Heart right ventricle (tissue), 16 donors: ENCODE data around the gene FGFRL1. TPM values are rescaled to one million over a fixed set of nuclear protein-coding genes. Genes with fewer than 3 reads are reported as not detected.
A peak's percentile ranks its signal among the peaks of the same experiment; 100 is the strongest.

Experiments
- ATAC-seq, 8 donors: fragments of 200-7000 bp; cut with Tn5 transposase; one replicate each; pipeline ENCODE4 v1.9.1; 2020; ENCODE audit warnings: mild to moderate bottlenecking in 8 of 8, moderate library complexity in 8 of 8, moderate number of reproducible peaks in 1 of 8
- DNase-seq, 2 donors: peaks; one replicate each; pipeline ENCODE4 v3.0.0-alpha.2; 2020
- H3K27ac ChIP-seq, 10 donors: fragments of 200-600 bp; sonication (generic) in 2 of 10; one replicate each; pipeline versions ENCODE4 v1.5.0 to v1.8.0; 2020 to 2022; ENCODE audit warnings: mild to moderate bottlenecking in 3 of 10
- H3K27me3 ChIP-seq, 7 donors: fragments of 200-600 bp; one replicate each; pipeline ENCODE4 v1.8.0; 2021 to 2022; ENCODE audit warnings: mild to moderate bottlenecking in 2 of 7
- H3K36me3 ChIP-seq, 9 donors: fragments of 200-600 bp; sonication (generic) in 1 of 9; one replicate each; pipeline versions ENCODE4 v1.5.0 to v1.8.0; 2020 to 2022; ENCODE audit warnings: mild to moderate bottlenecking in 2 of 9
- H3K4me1 ChIP-seq, 9 donors: fragments of 200-600 bp; sonication (generic) in 1 of 9; one replicate each; pipeline versions ENCODE4 v1.5.0 to v1.8.0; 2020 to 2022; ENCODE audit warnings: mild to moderate bottlenecking in 4 of 9
- H3K4me3 ChIP-seq, 10 donors: fragments of 200-600 bp; sonication (generic) in 2 of 10; one replicate each; pipeline versions ENCODE4 v1.5.0 to v1.8.0; 2020 to 2022; ENCODE audit warnings: mild to moderate bottlenecking in 7 of 10, moderate library complexity in 2 of 10
- H3K9me3 ChIP-seq, 11 donors: fragments of 200-600 bp in 10 of 11; sonication (generic) in 2 of 11; one replicate each; pipeline versions ENCODE4 v1.5.0 to v1.8.0; 2013 to 2022; ENCODE audit warnings: mild to moderate bottlenecking in 2 of 11, control low read depth in 1 of 11, moderate library complexity in 1 of 11
- WGBS, 2 donors: extraction: QIAGEN DNeasy Blood & Tissue Kit; methylation state at CpG; one replicate each; pipeline ENCODE4 v1.1.7; 2013; ENCODE audit warnings: inconsistent platforms in 1 of 2; 5-methylcytosine and 5-hydroxymethylcytosine counted together
- intact Hi-C, 10 donors: fragments of 100-400 bp; cut with DNase I; formaldehyde crosslinking; loops; one replicate each; pipeline versions ENCODE4 v1.11.1 to v1.14.2; 2022
- polyA plus RNA-seq, 2 donors: library from polyadenylated mRNA; stranded (reverse); fragments of 200-250 nt; gene quantifications; one replicate each; pipeline ENCODE4 v1.2.3, GENCODE V29; 2013
- total RNA-seq, 10 donors: library from RNA; stranded (reverse); fragmentation: NEBNext Ultra II Directional in 3 of 10; extraction: Animal tissue kit (Norgen Biotek cat#: 25700) in 3 of 10; gene quantifications; one replicate each; pipeline versions ENCODE4 v1.2.1 to v1.2.4, GENCODE V29; 2021 to 2023
- TF ChIP-seq, protein P1 (sequence below), 9 donors: fragments of 200-600 bp; sonication (generic) in 2 of 9; IDR thresholded peaks; one replicate each; pipeline versions ENCODE4 v1.5.0 to v1.8.0; 2021 to 2022; ENCODE audit warnings: antibody characterized with exemption in 9 of 9, mild to moderate bottlenecking in 5 of 9, moderate library complexity in 1 of 9
- donor health status: Arrhythmogenic right ventricular cardiomyopathy.
- donor health status: ischemic (EF 13 %, LVEDD 7.1; RV severe dilation, severe dysfunction).
- donor health status: healthy with polysubstance abuse.
- donor health status: DM: no; HTN: yes; CAD: no.
- donor health status: DM: no; HTN: no; CAD: no.
- donor health status: ischemic (EF 25% LVEDD 6.9; RV normal size, moderate dysfunction).
- donor health status: ischemic (EF 25% LVEDD 5.7; RV mildly dilated, moderate dysfunction).
- donor health status: healthy.
- donor health status: DM: yes; HTN: yes; CAD: no.
- donor health status: Ischemic cardiomyopathy.
- donor health status: ischemic (EF 35%, LVEDD 5.7; RV mildly dilated, moderate dysfunction).
- donor health status: nonischemic (EF 11% LVEDD 7.7; RV severe dilation, severe dysfunction).
- donor health status: DM: yes; HTN: yes; CAD: no.
- donor health status: PGD.
- donor health status: ischemic (EF 29% LVEDD 5.4; RV normal size, mild dysfunction).
- donor health status: nonischemic (EF 23%, LVEDD 6.1; RV moderate dilation, normal function).

Gene FGFRL1
- total and polyA plus RNA-seq, 12 donors: 17.1 to 36.6 (median 26.0) TPM

DNA sequence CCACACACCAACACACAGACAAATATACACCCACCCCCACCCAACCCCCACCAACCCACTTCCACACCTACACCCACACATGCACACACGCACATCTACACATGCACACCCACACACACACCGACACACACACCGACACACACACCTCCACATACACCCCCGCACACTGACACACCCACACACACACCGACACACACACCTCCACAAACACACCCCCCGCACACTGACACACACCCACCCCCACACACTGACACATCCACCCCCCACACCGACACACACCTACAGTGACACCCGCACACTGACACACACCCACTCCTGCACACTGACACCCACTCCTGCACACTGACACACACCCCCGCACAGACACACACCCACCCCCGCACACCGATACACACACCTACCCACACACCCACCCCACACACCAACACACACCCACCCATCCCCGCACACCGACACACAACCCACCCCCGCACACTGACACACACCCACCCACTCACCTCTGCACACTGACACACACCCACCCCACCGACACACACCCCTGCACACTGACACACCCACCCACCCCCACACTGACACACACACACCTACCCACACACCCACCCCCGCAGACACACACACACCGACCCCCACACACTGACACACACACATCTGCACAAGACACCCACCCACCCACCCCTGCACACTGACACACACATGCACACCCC, 31.1 kb downstream of the FGFRL1 start:
- TF ChIP-seq, protein P1, sequence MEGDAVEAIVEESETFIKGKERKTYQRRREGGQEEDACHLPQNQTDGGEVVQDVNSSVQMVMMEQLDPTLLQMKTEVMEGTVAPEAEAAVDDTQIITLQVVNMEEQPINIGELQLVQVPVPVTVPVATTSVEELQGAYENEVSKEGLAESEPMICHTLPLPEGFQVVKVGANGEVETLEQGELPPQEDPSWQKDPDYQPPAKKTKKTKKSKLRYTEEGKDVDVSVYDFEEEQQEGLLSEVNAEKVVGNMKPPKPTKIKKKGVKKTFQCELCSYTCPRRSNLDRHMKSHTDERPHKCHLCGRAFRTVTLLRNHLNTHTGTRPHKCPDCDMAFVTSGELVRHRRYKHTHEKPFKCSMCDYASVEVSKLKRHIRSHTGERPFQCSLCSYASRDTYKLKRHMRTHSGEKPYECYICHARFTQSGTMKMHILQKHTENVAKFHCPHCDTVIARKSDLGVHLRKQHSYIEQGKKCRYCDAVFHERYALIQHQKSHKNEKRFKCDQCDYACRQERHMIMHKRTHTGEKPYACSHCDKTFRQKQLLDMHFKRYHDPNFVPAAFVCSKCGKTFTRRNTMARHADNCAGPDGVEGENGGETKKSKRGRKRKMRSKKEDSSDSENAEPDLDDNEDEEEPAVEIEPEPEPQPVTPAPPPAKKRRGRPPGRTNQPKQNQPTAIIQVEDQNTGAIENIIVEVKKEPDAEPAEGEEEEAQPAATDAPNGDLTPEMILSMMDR (IDR thresholded peaks at IDR 0.05): no peak
- DNase-seq (no peak), ATAC-seq (no peak)
- intact Hi-C loops: no loop called here
- Histone ChIP-seq H3K27me3 (peaks cover 0 to 48% (median 35%) of the 10 kb centered on the region in 7 donors), H3K4me1 (peaks cover 2 to 41% (median 19%) of the 10 kb centered on the region in 9 donors), H3K36me3 (no peaks in the 10 kb centered on the region), H3K27ac (no peak overlapping the region), H3K9me3 (no peaks in the 10 kb centered on the region), H3K4me3 (no peak overlapping the region)
- WGBS, 2 donors: 90 to 94% methylated on average over 17 of the region's 17 CpGs

DNA sequence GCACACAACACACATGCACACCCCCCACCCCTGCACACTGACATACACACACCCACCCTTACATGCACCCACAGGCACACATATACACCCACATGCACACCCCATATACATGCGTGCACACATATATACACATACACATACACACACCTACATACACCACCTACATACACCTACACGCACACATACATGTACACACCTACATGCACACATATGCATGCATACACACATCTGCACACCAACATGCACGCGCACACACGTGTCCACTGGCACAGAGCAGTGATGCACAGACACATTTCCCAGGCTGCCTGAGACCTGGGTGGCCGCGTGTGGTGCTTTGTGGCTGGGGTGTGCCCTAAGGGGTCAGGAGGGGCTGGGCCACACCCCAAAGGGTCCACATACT, 31.7 kb downstream of the FGFRL1 start:
- ATAC-seq (no peak), DNase-seq (no peak)
- Histone ChIP-seq H3K27ac (no peak overlapping the region), H3K4me3 (no peak overlapping the region), H3K9me3 (no peaks in the 10 kb centered on the region), H3K36me3 (no peaks in the 10 kb centered on the region), H3K4me1 (peaks cover 2 to 44% (median 23%) of the 10 kb centered on the region in 9 donors), H3K27me3 (peaks cover 0 to 52% (median 35%) of the 10 kb centered on the region in 7 donors)
- intact Hi-C loops: no loop called here
- TF ChIP-seq, protein P1 (IDR thresholded peaks at IDR 0.05): no peak
- 56 to 67% methylated on average over 7 of the region's 7 CpGs for WGBS, 2 donors

DNA sequence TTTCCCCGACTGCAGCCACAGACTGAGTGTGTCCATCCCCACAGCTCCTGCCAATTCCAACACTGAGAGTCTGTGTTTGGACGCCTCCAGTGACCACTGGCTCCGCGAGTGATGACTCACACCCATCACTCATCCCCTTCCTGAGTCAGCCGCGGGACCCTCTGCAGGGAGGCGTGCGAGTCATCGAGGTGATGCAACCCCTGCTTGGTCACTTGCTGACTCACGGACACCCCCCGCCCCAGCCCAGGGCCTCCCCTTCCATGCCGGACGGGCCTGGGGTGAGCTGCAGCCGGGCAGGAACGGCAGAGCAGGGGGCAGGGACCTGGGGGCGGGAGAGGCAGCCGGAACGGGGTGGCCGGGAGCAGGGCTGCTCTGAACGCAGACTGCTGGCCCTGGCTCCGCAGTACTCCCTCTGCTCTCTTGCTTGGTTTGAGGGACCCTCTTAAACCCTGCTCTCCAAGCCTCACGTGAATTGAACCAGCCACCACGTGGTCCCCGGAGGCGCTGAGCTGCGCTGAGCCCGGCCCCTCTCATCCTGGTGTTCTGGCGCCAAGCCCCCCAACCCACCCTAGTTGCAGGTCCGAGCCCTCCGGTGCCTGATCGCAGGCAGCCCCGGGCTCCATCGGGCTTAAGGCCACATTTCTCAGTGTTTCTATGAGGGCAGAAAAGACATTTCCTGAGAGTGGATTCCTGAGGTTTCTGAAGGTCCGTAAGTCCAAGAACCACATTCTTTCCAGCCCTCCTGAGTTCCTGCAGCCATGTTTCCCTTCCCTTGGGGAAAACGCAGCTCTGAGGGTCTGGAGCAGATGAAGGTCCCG, 32.4 kb downstream of the FGFRL1 start:
- intact Hi-C loops: no loop called here

More for the DNA sequence above, 32.4 kb downstream of the FGFRL1 start:
- H3K4me1 ChIP-seq: peaks cover 2 to 44% (median 23%) of the 10 kb centered on the region in 9 donors
- peaks cover 0 to 54% (median 39%) of the 10 kb centered on the region in 7 donors for H3K27me3 ChIP-seq
- WGBS, 2 donors: 22 to 27% methylated on average over 32 to 36 of the region's 36 CpGs
- no peaks in the 10 kb centered on the region for H3K9me3 ChIP-seq
- peak overlapping the region in 4 of 10 donors; percentile 3 to 23 (median 18) for H3K4me3 ChIP-seq
- peak; percentile 67 to 86 (median 80) for ATAC-seq
- TF ChIP-seq, protein P1 (IDR thresholded peaks at IDR 0.05): no peak
- H3K27ac ChIP-seq: peak overlapping the region in 5 of 10 donors; percentile 11 to 76 (median 29)
- no peaks in the 10 kb centered on the region for H3K36me3 ChIP-seq
- DNase-seq: peak; percentile 76 to 80
